Upper lobe of left lung (tissue), 4 donors: ENCODE data around the gene CDH8.

Source experiments
- CTCF ChIP-seq, 6 experiments: fragments of 450-650 bp in 4 of 6; fragments of 200-600 bp in 2 of 6; sonication (generic) in 2 of 6; IDR thresholded peaks; one replicate each; pipeline ENCODE4 v1.5.1; 2016 to 2019; ENCODE audit warnings: antibody characterized with exemption in 6 of 6
- POLR2A ChIP-seq, 4 donors: fragments of 450-650 bp; IDR thresholded peaks; one replicate each; pipeline ENCODE4 v1.5.1; 2016 to 2017; ENCODE audit warnings: antibody characterized with exemption in 4 of 4, mild to moderate bottlenecking in 2 of 4
- POLR2AphosphoS5 ChIP-seq, 2 donors: sonication (generic); formaldehyde crosslinking; IDR thresholded peaks; one replicate each; pipeline ENCODE4 v1.5.1; 2017; ENCODE audit warnings: antibody characterized with exemption in 2 of 2

- TF ChIP-seq CTCF (IDR thresholded peaks at IDR 0.05) (peak in 1 of 6 experiments; percentile 11), POLR2A (IDR thresholded peaks at IDR 0.05) (no peak), POLR2AphosphoS5 (IDR thresholded peaks at IDR 0.05) (no peak)
These were observed 99.7 kb downstream of the CDH8 start for GRCh38 chr16:61936522-61936921.
